Transverse colon (tissue), 4 donors: ENCODE data around the gene HPGDS.
"Not testable (repeated sequence)": the region's sequence is repeated elsewhere in the genome, so short reads cannot be mapped to it uniquely, and the experiment has no call there.

Experiments used
- CTCF ChIP-seq, 5 experiments: fragments of 200-600 bp in 3 of 5; fragments of 450-650 bp in 2 of 5; sonication (generic) in 3 of 5; IDR thresholded peaks; 1 replicate in 2 of 5; 2 replicates in 3 of 5; pipeline ENCODE4 v1.5.1; 2016 to 2017; ENCODE audit warnings: antibody characterized with exemption in 5 of 5, inconsistent platforms in 3 of 5, mild to moderate bottlenecking in 2 of 5, moderate library complexity in 1 of 5
- EP300 ChIP-seq: sonication (generic); formaldehyde crosslinking; IDR thresholded peaks from one replicate; pipeline ENCODE4 v1.6.1; 2017; ENCODE audit warnings: antibody characterized with exemption, low read depth
- POLR2A ChIP-seq: fragments of 450-650 bp; IDR thresholded peaks from one replicate; pipeline ENCODE4 v1.6.1; 2016; ENCODE audit warnings: antibody characterized with exemption, mild to moderate bottlenecking, moderate library complexity
- POLR2AphosphoS5 ChIP-seq, 3 donors: sonication (generic); formaldehyde crosslinking; IDR thresholded peaks; one replicate each; pipeline ENCODE4 v1.6.1; 2016; ENCODE audit warnings: antibody characterized with exemption in 3 of 3

- not testable (repeated sequence) for TF ChIP-seq CTCF (IDR thresholded peaks at IDR 0.05); EP300; POLR2A; POLR2AphosphoS5 (IDR thresholded peaks at IDR 0.05)
These were observed 48.7 kb downstream of the HPGDS start for GRCh38 chr4:94293981-94294380.
